HG02588 (cell line): Measurements from ENCODE around the gene SLC38A10.

Experiments
- ATAC-seq: cut with Tn5 transposase; IDR thresholded peaks from one replicate; pipeline ENCODE4 v1.9.1; 2021; ENCODE audit warnings: mild to moderate bottlenecking, moderate library complexity; ENCODE audit not compliant: unreplicated experiment

Gene SLC38A10

DNA sequence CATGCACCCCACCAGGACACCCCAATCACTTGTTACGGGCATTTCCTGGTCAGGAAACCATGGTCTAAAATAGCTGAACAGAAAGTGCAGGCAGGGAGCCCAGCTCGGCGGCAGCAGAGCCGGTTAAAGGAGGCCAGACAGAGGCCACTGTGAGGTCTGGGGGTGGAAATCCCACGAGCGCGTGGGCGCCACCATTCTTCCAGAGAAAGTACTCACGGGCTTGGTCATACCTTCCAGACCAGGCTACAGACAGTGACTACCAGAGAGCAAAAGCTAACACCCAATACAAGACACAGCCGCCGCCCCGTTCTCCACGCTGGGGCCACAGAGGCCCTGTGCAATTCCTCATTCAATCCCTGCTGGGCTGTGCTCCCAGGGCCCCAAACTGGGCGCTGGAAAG is 84.2 kb downstream of the SLC38A10 start:
- no peak for ATAC-seq

DNA sequence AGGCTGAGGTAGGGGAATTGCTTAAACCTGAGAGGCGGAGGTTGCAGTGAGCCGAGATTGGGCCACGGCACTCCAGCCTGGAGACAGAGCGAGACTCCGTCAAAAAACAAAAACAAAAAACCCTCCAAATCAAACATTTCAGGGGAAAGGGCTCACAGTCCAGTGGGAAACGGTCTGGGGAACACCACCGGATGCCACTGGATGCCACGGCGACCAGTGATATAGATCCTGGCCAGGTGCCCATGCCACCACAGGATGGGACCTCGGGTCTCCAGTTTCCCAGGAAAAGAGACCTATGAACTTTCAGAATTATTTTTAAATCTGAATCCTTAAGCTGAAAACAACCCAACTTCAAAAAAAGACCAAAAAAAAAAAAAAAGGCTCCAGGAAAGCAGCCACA is 84.6 kb downstream of the SLC38A10 start:
- ATAC-seq: no peak

DNA sequence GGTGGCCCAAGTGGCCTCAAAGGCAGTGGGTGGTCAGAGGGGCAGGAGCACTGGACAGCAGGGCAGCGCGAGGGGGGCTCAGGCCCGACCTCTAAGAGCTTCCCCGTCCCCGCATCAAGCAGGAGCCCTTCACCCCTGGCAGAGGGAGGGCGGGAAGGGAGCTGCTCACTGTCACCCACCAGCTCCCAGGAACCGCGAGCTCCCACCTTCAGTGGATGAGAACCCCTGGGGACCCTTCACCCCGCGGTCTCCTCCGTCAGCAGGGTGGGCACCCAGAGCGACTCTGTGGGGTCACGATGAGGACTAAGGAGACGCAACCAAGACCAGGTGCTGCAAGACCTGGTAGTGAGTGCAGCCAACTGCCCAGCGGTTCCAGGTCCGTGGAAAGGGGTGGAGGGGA is 86.0 kb downstream of the SLC38A10 start:
- no peak for ATAC-seq

- ATAC-seq: no peak
Measured at GRCh38 chr17:81208651-81209050, 86.5 kb downstream of the SLC38A10 start.

GRCh38 chr17:81207610-81208581 is 87.2 kb downstream of the SLC38A10 start:
- no peak for ATAC-seq

GRCh38 chr17:81206657-81207056 is 88.5 kb downstream of the SLC38A10 start:
- ATAC-seq: no peak

DNA sequence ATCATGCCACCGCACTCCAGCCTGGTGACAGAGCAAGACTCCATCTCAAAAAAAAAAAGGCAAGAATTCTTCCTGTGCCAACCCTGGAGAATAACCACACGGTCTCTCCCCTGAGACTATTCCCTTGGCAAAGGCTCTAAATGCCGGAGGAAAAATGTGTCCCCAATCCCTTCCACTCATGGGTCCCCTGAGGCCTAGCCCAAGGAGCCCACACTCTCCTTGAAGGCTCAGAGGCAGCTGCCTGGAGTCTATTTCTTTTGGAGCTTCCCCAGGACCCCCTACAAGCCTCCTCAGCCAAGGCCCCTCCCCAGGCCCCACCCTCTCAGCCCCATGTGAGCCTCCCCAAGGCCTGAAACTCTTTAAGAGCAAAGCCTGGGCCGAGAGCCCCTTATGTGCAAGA is 88.9 kb downstream of the SLC38A10 start:
- ATAC-seq: no peak

DNA sequence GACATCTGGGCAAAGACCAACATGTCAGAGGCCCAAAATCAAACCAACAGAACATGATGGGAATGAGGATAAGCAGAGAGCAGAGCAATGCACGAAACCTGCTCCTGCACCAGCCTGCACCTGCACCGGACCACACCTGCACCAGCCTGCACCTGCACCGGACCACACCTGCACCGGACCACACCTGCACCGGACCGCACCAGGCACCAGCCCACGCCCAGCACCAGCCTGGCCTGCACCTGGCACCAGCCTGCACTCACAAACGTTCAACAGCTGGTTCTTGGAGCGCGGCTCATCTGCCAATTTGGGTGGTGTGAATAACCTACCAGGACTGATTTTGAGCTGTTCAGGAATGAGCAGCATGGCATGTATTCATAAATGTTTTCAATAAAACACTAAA is 90.5 kb downstream of the SLC38A10 start:
- no peak for ATAC-seq

DNA sequence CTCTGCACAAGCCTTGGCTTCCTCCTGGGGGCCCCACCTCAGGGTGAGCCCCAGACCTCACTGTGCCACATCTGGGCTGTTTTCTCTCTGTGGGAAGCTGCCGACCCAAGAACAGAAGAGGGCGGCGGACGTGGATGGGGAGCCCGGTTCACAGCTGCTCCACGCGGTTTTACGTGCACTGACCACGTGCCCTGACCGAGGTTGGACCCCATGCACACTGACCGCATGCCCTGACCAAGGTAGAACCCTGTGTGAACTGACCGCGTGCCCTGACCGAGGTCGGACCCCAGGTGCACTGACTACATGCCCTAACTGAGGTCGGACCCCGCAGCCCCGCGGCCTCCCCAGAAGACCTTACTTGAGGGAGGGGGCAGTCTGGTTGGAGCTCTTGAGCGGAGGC is 92.0 kb downstream of the SLC38A10 start:
- ATAC-seq: no peak

DNA sequence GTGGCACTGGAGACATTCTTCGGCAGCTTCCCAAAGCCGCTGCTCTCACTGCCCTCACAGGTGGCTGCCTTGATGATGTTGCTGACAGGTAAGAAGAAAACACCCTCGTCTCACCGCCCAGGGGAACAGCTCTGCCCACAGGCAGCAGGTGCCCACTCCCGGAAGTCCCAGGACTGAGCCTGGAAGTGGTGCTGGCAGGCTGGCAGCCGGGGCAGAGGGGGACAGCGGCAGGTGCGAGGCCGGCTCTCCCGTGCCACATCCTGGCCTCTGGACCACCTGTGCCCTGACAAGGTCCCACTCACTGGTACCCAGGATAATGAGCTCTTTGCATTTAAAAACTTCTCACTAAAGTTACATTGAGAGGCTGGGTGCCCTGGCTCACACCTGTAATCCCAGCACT is 92.8 kb downstream of the SLC38A10 start:
- ATAC-seq: no peak

DNA sequence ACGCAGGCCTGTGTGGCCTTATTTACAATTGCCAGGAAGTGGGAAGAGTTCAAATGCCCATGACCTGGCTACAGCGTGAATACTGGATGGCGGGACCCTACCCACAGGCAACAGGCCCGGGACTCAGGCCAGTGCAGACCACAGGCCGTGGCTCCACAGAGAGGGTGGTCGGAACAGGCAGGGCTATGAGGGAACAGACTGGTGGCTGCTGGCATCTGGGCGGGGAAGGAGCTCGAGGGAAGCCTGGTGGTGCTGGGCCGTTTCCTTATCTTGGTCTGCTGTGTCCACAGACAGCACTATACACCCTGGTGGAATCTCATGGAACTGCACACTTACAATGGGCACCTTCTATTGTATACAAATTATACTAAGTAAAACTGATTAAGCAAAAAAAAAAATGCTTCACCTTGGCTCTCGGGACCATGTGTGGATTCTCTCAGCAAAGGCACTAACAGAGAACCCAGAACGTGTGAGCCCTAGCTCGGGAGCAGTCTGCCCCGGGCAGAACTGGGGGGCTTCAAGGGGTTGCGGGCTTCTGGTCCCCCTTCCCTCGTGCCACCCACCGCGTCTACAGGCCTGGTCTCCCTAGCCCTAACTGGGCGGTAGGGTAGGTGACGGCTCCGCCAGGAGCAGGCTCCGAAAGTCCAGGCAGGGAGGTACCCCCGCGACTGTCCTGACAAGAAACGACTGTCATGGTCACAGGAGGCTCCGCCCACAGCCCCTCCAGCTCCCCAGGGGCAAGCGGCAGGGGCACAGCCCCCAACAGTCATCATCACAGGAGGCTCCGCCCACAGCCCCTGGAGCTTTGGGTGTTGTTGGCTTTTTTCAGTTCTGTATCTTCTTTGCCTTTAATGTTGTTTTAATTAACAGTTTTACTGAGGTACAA is 94.2 kb downstream of the SLC38A10 start:
- no peak for ATAC-seq

DNA sequence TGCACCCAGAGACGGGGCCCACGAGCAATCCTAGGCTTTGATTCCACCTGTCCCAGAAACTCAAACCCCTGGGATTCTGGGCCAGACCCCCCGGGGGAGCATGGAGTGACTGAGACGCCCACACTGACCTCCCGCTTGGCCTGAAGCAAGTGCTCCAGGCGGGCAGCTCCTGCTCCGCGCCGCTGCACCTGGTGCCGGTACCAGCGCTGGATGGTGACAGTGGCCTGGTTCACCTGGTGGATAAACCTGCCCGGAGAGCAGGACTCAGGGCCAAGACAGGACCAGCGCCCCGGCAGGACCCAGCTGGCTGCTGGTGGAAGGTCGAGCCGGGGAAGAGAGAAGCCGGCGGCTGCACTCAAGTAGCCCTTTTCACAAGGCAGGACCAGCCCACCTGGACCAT is 94.9 kb downstream of the SLC38A10 start:
- no peak for ATAC-seq

DNA sequence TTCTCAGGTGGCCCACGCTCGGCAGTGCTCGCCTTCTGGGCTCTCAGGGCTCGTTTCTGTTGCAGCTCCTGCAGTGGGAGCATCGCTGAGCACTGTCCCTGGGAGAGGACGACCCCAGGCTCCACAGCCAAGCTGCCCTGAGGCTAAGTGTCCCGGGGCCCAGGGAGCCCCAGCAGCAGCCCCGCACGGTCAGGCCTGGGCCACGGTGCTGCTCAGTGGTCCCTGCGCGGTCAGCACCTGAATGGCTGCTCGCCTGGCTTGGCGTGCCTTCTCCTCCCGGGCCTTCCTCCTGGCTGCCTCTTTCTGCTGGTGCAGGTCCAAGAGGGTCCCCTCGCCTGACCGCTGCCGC is 95.7 kb downstream of the SLC38A10 start:
- no peak for ATAC-seq

DNA sequence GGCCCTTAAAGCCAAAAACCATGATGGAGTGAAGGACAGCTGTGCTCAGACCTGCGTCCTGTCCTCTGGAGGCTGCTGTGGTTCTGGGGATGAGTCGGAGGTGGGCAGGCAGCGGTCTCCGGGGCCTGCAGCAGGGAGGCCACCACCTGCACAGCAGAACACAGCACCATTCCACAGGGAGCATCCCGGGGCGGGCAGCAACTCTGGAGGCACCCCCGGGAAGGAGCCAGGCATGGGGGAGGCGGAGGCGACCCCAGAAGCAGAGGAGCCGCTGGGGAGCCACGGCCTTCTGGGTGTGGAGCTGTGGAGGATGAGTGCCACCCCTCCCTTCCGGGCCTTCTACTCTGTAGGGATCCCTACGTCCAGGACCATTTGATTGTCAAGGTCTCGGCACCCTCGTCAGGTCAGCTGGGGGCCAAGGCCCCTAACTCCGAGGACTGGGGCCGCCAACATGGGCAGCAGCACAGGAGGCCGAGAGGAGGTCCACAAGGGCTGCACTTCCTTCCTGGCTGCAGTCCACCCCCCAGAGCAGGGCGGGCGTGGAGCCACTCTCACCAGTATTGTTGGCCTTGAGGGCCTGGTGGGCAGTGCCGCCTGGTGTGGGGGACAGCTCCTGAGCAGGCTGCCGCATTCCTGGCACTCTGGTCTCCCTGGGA is 96.2 kb downstream of the SLC38A10 start:
- ATAC-seq: no peak

DNA sequence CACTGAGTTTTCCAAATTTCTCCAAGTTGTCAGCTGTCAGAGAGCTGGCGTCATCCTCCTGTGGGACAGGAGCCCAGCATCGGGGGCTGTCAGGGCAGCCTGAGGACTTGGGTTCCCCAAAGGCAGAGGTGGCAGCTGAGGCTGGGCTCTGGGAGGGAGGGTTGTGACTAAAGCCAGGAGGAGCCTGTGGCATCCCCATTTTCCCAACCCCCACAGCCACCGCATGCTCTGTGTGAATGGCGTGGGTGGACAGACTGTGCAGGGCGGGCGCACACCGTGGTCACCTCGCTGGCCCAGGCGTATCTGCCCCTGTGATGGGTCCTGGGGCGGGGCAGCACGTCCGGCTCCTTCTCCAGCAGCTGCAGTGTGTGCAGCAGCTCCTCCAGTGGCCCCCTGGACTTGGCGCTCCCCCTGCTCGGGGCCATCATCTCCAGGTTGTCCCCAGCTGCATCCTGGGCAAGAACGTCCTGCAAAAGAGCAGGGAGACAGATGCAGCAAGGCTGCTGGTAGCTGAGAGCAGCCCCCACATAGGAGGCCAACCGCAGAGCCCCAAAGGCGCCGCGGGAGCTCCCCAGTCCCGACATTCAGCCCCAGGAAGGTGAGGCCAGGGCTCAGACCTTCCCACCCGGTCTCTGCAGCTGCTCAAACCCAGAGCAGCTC is 97.1 kb downstream of the SLC38A10 start:
- no peak for ATAC-seq

GRCh38 chr17:81197409-81197795 is 97.7 kb downstream of the SLC38A10 start:
- no peak for ATAC-seq

- no peak for ATAC-seq
Measured at GRCh38 chr17:81196505-81197408, 98.3 kb downstream of the SLC38A10 start.

GRCh38 chr17:81195941-81196495 is 99.1 kb downstream of the SLC38A10 start:
- ATAC-seq: no peak
